Measurements from ENCODE around the gene PARD3. TPM values are rescaled to one million over a fixed set of nuclear protein-coding genes. Genes with fewer than 3 reads are reported as not detected.

The PARD3 gene
- total RNA-seq, 1 donor from 2014 or later, result 37.2 TPM

GRCh38 chr10:34172936-34173533, 642.1 kb downstream of the PARD3 start:
- DNase-seq (ENCODE audit: extremely low spot score, unreplicated experiment), result no peak
- TF ChIP-seq CTCF (IDR thresholded peaks at IDR 0.05), result no peak
- Mint-ChIP-seq H3K27me3 (ENCODE audit: unreplicated experiment) (no peaks in the 10 kb centered on the region), H3K9me3 (ENCODE audit: unreplicated experiment) (no peaks in the 10 kb centered on the region), H3K36me3 (ENCODE audit: unreplicated experiment) (peaks cover 3% of the 10 kb centered on the region), H3K27ac (ENCODE audit: unreplicated experiment) (no peak overlapping the region), H3K4me3 (ENCODE audit: unreplicated experiment) (no peak overlapping the region), H3K4me1 (ENCODE audit: unreplicated experiment) (peaks cover 15% of the 10 kb centered on the region)

- no peak for TF ChIP-seq CTCF (IDR thresholded peaks at IDR 0.05)
- Mint-ChIP-seq H3K27ac (ENCODE audit: unreplicated experiment) (no peak overlapping the region), H3K4me3 (ENCODE audit: unreplicated experiment) (no peak overlapping the region), H3K27me3 (ENCODE audit: unreplicated experiment) (no peaks in the 10 kb centered on the region), H3K9me3 (ENCODE audit: unreplicated experiment) (no peaks in the 10 kb centered on the region), H3K36me3 (ENCODE audit: unreplicated experiment) (peaks cover 3% of the 10 kb centered on the region), H3K4me1 (ENCODE audit: unreplicated experiment) (peaks cover 15% of the 10 kb centered on the region)
- DNase-seq (ENCODE audit: extremely low spot score, unreplicated experiment), result no peak
Measured at GRCh38 chr10:34171957-34172527, 643.1 kb downstream of the PARD3 start.

GRCh38 chr10:34169677-34170076, 645.4 kb downstream of the PARD3 start:
- Mint-ChIP-seq H3K9me3 (ENCODE audit: unreplicated experiment) (no peaks in the 10 kb centered on the region), H3K27me3 (ENCODE audit: unreplicated experiment) (no peaks in the 10 kb centered on the region), H3K4me1 (ENCODE audit: unreplicated experiment) (peaks cover 15% of the 10 kb centered on the region), H3K4me3 (ENCODE audit: unreplicated experiment) (no peak overlapping the region), H3K36me3 (ENCODE audit: unreplicated experiment) (peaks cover 3% of the 10 kb centered on the region), H3K27ac (ENCODE audit: unreplicated experiment) (no peak overlapping the region)
- no peak for DNase-seq (ENCODE audit: extremely low spot score, unreplicated experiment)
- no peak for TF ChIP-seq CTCF (IDR thresholded peaks at IDR 0.05)

- H3K27ac Mint-ChIP-seq (ENCODE audit: unreplicated experiment), result no peak overlapping the region
- H3K36me3 Mint-ChIP-seq (ENCODE audit: unreplicated experiment), result peaks cover 3% of the 10 kb centered on the region
- no peaks in the 10 kb centered on the region for H3K9me3 Mint-ChIP-seq (ENCODE audit: unreplicated experiment)
- H3K27me3 Mint-ChIP-seq (ENCODE audit: unreplicated experiment), result no peaks in the 10 kb centered on the region
- H3K4me1 Mint-ChIP-seq (ENCODE audit: unreplicated experiment), result peaks cover 15% of the 10 kb centered on the region
- DNase-seq (ENCODE audit: extremely low spot score, unreplicated experiment), result no peak
- no peak for TF ChIP-seq CTCF (IDR thresholded peaks at IDR 0.05)
- H3K4me3 Mint-ChIP-seq (ENCODE audit: unreplicated experiment), result no peak overlapping the region
Measured at GRCh38 chr10:34169131-34169530, 646.0 kb downstream of the PARD3 start.

- peaks cover 3% of the 10 kb centered on the region for H3K36me3 Mint-ChIP-seq (ENCODE audit: unreplicated experiment)
- H3K4me3 Mint-ChIP-seq (ENCODE audit: unreplicated experiment), result no peak overlapping the region
- peaks cover 15% of the 10 kb centered on the region for H3K4me1 Mint-ChIP-seq (ENCODE audit: unreplicated experiment)
- H3K27me3 Mint-ChIP-seq (ENCODE audit: unreplicated experiment), result no peaks in the 10 kb centered on the region
- TF ChIP-seq CTCF (IDR thresholded peaks at IDR 0.05), result no peak
- no peak for DNase-seq (ENCODE audit: extremely low spot score, unreplicated experiment)
- H3K9me3 Mint-ChIP-seq (ENCODE audit: unreplicated experiment), result no peaks in the 10 kb centered on the region
- no peak overlapping the region for H3K27ac Mint-ChIP-seq (ENCODE audit: unreplicated experiment)
Measured at GRCh38 chr10:34168439-34168838, 646.7 kb downstream of the PARD3 start.
